ENCODE data around the gene JCAD. TPM values are rescaled to one million over a fixed set of nuclear protein-coding genes. Genes with fewer than 3 reads are reported as not detected.
"Not testable (repeated sequence)": the region's sequence is repeated elsewhere in the genome, so short reads cannot be mapped to it uniquely, and the experiment has no call there.

Gene JCAD
- total RNA-seq, 1 donor from 2014 or later, result 3.3 TPM

DNA sequence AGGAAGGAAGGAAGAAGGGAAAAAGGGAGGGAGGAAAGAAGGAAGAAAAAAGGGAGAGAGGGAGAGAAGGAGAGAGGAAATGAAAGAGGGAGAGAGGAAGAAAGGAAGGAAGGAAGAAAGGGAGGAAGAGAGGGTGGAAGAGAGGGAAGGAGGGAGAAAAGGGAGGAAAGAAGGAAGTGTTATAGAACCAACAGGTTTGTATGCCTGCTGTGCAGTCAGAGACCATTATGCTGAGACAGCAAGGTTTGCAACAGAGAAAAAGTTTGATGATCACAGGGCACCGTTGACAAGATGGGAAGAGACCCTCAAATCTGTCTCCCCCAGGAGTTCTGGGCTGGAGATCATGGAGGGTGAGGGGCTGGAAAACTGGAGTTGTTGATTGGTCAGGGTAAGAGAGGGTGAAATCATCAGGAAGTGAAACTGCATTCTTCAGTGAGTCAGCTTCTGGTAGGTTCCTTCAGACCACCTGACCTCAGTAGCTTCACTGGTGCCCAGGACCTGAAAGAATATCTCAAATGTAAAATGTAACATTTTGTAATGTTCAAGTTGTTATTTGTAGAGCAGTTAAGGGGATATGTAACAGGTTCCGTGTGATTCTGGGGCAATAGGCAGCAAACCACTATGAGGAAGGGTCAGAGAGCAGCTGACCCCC is 76.3 kb downstream of the JCAD start:
- TF ChIP-seq, protein P1, sequence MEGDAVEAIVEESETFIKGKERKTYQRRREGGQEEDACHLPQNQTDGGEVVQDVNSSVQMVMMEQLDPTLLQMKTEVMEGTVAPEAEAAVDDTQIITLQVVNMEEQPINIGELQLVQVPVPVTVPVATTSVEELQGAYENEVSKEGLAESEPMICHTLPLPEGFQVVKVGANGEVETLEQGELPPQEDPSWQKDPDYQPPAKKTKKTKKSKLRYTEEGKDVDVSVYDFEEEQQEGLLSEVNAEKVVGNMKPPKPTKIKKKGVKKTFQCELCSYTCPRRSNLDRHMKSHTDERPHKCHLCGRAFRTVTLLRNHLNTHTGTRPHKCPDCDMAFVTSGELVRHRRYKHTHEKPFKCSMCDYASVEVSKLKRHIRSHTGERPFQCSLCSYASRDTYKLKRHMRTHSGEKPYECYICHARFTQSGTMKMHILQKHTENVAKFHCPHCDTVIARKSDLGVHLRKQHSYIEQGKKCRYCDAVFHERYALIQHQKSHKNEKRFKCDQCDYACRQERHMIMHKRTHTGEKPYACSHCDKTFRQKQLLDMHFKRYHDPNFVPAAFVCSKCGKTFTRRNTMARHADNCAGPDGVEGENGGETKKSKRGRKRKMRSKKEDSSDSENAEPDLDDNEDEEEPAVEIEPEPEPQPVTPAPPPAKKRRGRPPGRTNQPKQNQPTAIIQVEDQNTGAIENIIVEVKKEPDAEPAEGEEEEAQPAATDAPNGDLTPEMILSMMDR (conservative IDR thresholded peaks at IDR 0.05; ENCODE audit: low read depth, low read length), result no peak
- H3K4me3 ChIP-seq (ENCODE audit: low read depth, low read length), result no peak overlapping the region
- no peak for DNase-seq (ENCODE audit: low read depth)

DNA sequence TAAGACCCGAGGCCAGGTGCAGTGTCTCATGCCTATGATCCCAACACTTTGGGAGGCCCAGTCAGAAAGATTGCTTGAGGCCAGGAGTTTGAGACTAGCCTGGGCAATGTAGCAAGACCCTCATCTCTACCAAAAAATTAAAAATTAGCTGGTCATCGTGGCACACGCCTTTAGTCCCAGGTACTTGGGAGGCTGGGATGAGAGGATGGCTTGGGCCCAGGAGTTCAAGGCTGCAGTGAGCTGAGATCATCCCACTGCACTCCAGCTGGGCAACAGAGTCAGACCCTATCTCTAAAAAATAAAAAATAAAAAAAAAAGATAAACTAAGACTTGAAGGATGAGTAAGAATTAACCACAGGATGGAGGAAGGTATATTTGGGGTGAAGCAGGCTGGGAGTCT is 77.9 kb downstream of the JCAD start:
- TF ChIP-seq, protein P1 (conservative IDR thresholded peaks at IDR 0.05; ENCODE audit: low read depth, low read length), result no peak
- no peak for DNase-seq (ENCODE audit: low read depth)
- no peak overlapping the region for H3K4me3 ChIP-seq (ENCODE audit: low read depth, low read length)

DNA sequence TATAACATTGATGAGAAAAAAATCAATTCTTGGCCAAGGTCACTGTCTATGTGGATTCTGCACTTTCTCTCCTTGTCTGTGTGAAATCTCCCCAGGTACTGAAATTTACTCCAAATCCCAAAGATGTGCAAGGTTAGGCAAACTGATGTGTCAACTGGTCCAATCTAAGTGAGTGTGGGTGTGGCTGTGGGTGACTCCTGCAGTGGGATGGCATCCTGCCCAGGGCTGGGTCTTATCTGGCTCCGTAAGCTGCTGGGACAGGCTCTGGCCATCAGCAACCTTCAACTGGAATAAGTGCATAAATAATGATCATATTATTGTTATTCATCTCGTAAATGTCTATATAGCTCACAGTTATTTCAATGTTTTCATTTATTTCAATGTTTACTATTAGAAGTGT is 79.3 kb downstream of the JCAD start:
- H3K4me3 ChIP-seq (ENCODE audit: low read depth, low read length), result no peak overlapping the region
- TF ChIP-seq, protein P1 (conservative IDR thresholded peaks at IDR 0.05; ENCODE audit: low read depth, low read length), result no peak
- no peak for DNase-seq (ENCODE audit: low read depth)

DNA sequence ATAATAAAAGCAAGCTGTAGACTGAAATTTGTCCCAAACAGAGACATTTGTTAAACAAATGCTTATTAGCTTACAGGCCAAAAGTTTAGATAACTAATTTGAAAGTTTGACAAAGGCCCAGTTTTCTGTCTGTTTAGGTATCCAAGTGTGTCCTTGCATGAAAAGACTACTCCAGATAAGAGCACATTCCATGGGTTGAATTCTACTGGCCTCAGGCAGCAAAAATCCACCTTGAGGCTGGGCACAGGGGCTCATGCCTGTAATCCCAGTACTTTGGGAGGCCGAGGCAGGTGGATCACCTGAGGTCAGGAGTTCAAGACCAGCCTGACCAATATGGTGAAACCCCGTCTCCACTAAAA is 80.0 kb downstream of the JCAD start:
- not testable (repeated sequence) for H3K4me3 ChIP-seq (ENCODE audit: low read depth, low read length); DNase-seq (ENCODE audit: low read depth)

DNA sequence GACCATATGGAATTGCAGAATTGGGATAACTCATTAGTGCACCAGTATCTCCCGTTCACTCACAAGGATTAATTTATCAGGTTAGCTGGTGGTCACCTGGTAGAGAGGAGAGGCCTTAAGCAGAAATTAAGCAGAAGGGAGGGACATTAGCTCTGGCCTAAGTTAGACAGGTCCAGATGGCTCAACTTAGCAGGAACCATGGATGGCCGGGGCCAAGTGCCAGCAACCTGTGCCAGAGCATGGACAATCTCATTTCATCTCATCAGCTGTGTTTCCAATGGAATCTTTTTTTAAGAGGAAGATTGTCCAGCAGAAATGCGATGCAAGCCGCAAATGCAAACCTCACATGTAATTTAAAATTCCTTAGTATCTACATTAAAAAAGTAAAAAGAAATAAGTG is 82.2 kb downstream of the JCAD start:
- DNase-seq (ENCODE audit: low read depth), result no peak
- TF ChIP-seq, protein P1 (conservative IDR thresholded peaks at IDR 0.05; ENCODE audit: low read depth, low read length), result no peak
- no peak overlapping the region for H3K4me3 ChIP-seq (ENCODE audit: low read depth, low read length)

DNA sequence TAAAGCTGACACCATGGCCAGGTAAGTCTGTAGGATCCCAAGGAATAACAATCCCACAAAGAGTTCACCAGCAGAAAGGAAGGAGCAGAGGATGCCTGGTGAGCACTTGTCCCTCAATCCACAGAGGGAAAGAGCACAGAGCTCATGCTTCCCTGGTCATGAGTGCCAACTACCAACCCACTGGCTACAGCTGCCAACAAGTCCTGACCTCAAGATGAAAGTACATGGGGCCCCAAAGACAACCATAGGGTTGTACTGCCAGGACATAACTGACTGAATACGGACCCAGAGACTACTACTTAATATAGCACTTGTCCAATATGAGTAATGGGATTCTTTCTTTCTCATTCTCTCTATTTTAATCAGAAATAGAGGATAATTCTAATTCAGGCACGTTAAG is 83.3 kb downstream of the JCAD start:
- TF ChIP-seq, protein P1 (conservative IDR thresholded peaks at IDR 0.05; ENCODE audit: low read depth, low read length), result no peak
- no peak for DNase-seq (ENCODE audit: low read depth)
- H3K4me3 ChIP-seq (ENCODE audit: low read depth, low read length), result no peak overlapping the region

DNA sequence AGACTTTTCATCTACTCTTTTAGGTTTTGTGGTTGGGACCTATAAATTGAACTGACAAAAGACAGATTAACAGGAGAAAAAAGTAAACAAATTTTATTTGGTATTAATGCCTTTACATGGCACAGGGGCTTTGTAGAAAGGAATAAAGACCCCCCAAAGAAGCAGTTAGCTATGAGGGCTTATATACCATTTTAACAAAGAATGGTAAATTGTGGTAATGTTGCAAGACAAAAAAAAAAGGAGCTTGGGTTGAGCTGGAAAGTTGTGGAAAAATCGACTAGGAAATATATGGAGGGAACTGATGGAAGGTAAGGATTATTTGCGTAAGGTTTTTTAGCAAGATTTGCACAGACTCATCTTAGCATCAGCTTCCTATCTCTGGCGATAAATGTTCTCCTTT is 84.6 kb downstream of the JCAD start:
- H3K4me3 ChIP-seq (ENCODE audit: low read depth, low read length), result no peak overlapping the region
- TF ChIP-seq, protein P1 (conservative IDR thresholded peaks at IDR 0.05; ENCODE audit: low read depth, low read length), result no peak
- no peak for DNase-seq (ENCODE audit: low read depth)
